Suprapubic skin (tissue), 4 donors: ENCODE data around the gene TEF.

ENCODE experiments used
- CTCF ChIP-seq, 2 donors: fragments of 200-600 bp in 1 of 2; fragments of 450-650 bp in 1 of 2; sonication (generic) in 1 of 2; IDR thresholded peaks; one replicate each; pipeline ENCODE4 v1.5.1; 2016 to 2019; ENCODE audit warnings: antibody characterized with exemption in 2 of 2, mild to moderate bottlenecking in 1 of 2, moderate library complexity in 1 of 2
- POLR2A ChIP-seq, 2 donors: fragments of 450-650 bp; IDR thresholded peaks; one replicate each; pipeline ENCODE4 v1.6.1; 2017; ENCODE audit warnings: antibody characterized with exemption in 2 of 2, mild to moderate bottlenecking in 2 of 2, moderate library complexity in 2 of 2
- POLR2AphosphoS5 ChIP-seq, 3 donors: sonication (generic); formaldehyde crosslinking; IDR thresholded peaks; one replicate each; pipeline ENCODE4 v1.6.1; 2017; ENCODE audit warnings: antibody characterized with exemption in 3 of 3

- TF ChIP-seq CTCF (IDR thresholded peaks at IDR 0.05) = no peak
- no peak for TF ChIP-seq POLR2AphosphoS5 (IDR thresholded peaks at IDR 0.05)
- no peak for TF ChIP-seq POLR2A (IDR thresholded peaks at IDR 0.05)
Measured at GRCh38 chr22:41341990-41342389, 39.8 kb upstream of the TEF start.
